ENCODE results near the gene NDUFS2.

The NDUFS2 gene

DNA sequence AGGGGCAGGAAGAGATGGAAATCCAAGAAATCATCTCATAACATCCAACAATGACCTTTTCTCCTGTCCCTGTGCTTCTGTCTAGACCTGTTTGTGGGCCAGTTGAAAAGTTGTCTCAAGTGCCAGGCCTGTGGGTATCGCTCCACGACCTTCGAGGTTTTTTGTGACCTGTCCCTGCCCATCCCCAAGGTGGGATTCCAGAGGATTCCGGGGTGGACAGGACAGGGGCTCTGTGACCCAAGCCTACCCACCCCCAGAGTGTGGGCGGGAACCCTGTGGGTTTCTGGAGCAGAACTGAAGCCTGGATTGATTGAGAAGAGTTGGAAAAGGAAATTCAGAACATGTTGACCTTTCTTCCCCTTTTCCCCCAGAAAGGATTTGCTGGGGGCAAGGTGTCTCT lies 38.4 kb upstream of the NDUFS2 start:
- 94% methylated on average over 5 of the region's 5 CpGs for WGBS
- no peak for DNase-seq
- no peak overlapping the region for H3K27ac ChIP-seq (ENCODE audit: low read length, poor library complexity, severe bottlenecking)

GRCh38 chr1:161164901-161165610 lies 37.1 kb upstream of the NDUFS2 start:
- Histone ChIP-seq H2AK5ac (ENCODE audit: low read length, severe bottlenecking) (no peak overlapping the region), H2BK5ac (ENCODE audit: low read depth, low read length, poor library complexity, severe bottlenecking) (no peak overlapping the region), H3K27ac (ENCODE audit: low read length, poor library complexity, severe bottlenecking) (no peak overlapping the region), H2BK120ac (ENCODE audit: low read depth, low read length) (no peak overlapping the region), H4K91ac (ENCODE audit: low read length) (no peak overlapping the region), H4K8ac (ENCODE audit: low read length) (no peak overlapping the region), H3K27me3 (ENCODE audit: control insufficient read depth in 1 of 2, insufficient read depth in 1 of 2, low read length in 2 of 2) (no peaks in the 10 kb centered on the region), H3K79me1 (replicated peaks; ENCODE audit: low read length, poor library complexity, severe bottlenecking) (peaks cover 45% of the 10 kb centered on the region), H3K4me3 (ENCODE audit: insufficient read depth in 1 of 2, low read depth in 1 of 2, low read length in 2 of 2) (peak overlapping the region in 1 of 2 experiments; percentile 99), H3K14ac (ENCODE audit: low read length in 2 of 2) (no peak overlapping the region), H3K4me2 (ENCODE audit: low read length, poor library complexity, severe bottlenecking) (peak overlapping the region; percentile 78), H3K23ac (ENCODE audit: low read length in 2 of 2) (no peak overlapping the region), H2BK15ac (ENCODE audit: low read depth, poor library complexity, severe bottlenecking) (no peak overlapping the region), H3K9ac (ENCODE audit: low read length) (peak overlapping the region; percentile 97), H3K9me3 (ENCODE audit: control insufficient read depth, low read length) (no peaks in the 10 kb centered on the region), H3K4me1 (ENCODE audit: control insufficient read depth, insufficient read depth, low read depth, low read length) (peaks cover 23% of the 10 kb centered on the region), H3K36me3 (ENCODE audit: control insufficient read depth in 1 of 2, insufficient read depth in 2 of 2, low read depth in 1 of 2, low read length in 2 of 2) (peaks cover 56 to 59% of the 10 kb centered on the region in 2 experiments), H2BK12ac (ENCODE audit: low read length in 2 of 2) (no peak overlapping the region), H3K4ac (ENCODE audit: low read depth in 1 of 2, low read length in 2 of 2) (no peak overlapping the region), H3K18ac (ENCODE audit: low read depth in 1 of 2, low read length in 2 of 2) (no peak overlapping the region), H2AFZ (ENCODE audit: low read depth, low read length) (no peak overlapping the region)
- WGBS, result 97% methylated on average over 9 of the region's 14 CpGs
- no peak for DNase-seq

More for the DNA sequence above, 38.4 kb upstream of the NDUFS2 start:
- peaks cover 44% of the 10 kb centered on the region for H3K79me1 ChIP-seq (replicated peaks; ENCODE audit: low read length, poor library complexity, severe bottlenecking)
- no peak overlapping the region for H4K8ac ChIP-seq (ENCODE audit: low read length)
- H3K14ac ChIP-seq (ENCODE audit: low read length in 2 of 2), result no peak overlapping the region
- peak overlapping the region; percentile 30 for H3K9ac ChIP-seq (ENCODE audit: low read length)
- H4K91ac ChIP-seq (ENCODE audit: low read length), result no peak overlapping the region
- H2AK5ac ChIP-seq (ENCODE audit: low read length, severe bottlenecking), result no peak overlapping the region
- no peaks in the 10 kb centered on the region for H3K9me3 ChIP-seq (ENCODE audit: control insufficient read depth, low read length)
- H2BK120ac ChIP-seq (ENCODE audit: low read depth, low read length), result no peak overlapping the region
- H2BK5ac ChIP-seq (ENCODE audit: low read depth, low read length, poor library complexity, severe bottlenecking), result no peak overlapping the region
- no peak overlapping the region for H2BK12ac ChIP-seq (ENCODE audit: low read length in 2 of 2)
- no peaks in the 10 kb centered on the region for H3K27me3 ChIP-seq (ENCODE audit: control insufficient read depth in 1 of 2, insufficient read depth in 1 of 2, low read length in 2 of 2)
- H2AFZ ChIP-seq (ENCODE audit: low read depth, low read length), result no peak overlapping the region
- H3K4me2 ChIP-seq (ENCODE audit: low read length, poor library complexity, severe bottlenecking), result no peak overlapping the region
- H3K4me1 ChIP-seq (ENCODE audit: control insufficient read depth, insufficient read depth, low read depth, low read length), result peaks cover 29% of the 10 kb centered on the region
- H2BK15ac ChIP-seq (ENCODE audit: low read depth, poor library complexity, severe bottlenecking), result no peak overlapping the region
- no peak overlapping the region for H3K23ac ChIP-seq (ENCODE audit: low read length in 2 of 2)
- H3K4ac ChIP-seq (ENCODE audit: low read depth in 1 of 2, low read length in 2 of 2), result no peak overlapping the region
- no peak overlapping the region for H3K4me3 ChIP-seq (ENCODE audit: insufficient read depth in 1 of 2, low read depth in 1 of 2, low read length in 2 of 2)
- peaks cover 46 to 48% of the 10 kb centered on the region in 2 experiments for H3K36me3 ChIP-seq (ENCODE audit: control insufficient read depth in 1 of 2, insufficient read depth in 2 of 2, low read depth in 1 of 2, low read length in 2 of 2)
- H3K18ac ChIP-seq (ENCODE audit: low read depth in 1 of 2, low read length in 2 of 2), result no peak overlapping the region

GRCh38 chr1:161165742-161166668 lies 36.2 kb upstream of the NDUFS2 start, which contains the start of gene PPOX:
TSS of gene PPOX (plus strand) at chr1:161166426. CDS start at chr1:161166848, 422 bp downstream.
- Histone ChIP-seq H3K27ac (ENCODE audit: low read length, poor library complexity, severe bottlenecking) (peak within 1 kb of the TSS; percentile 64), H2BK5ac (ENCODE audit: low read depth, low read length, poor library complexity, severe bottlenecking) (no peak within 1 kb of the TSS)

More at GRCh38 chr1:161165742-161166668, 36.2 kb upstream of the NDUFS2 start, which contains the start of gene PPOX:
- Histone ChIP-seq H3K23ac (ENCODE audit: low read length in 2 of 2) (no peak within 1 kb of the TSS), H3K79me1 (replicated peaks; ENCODE audit: low read length, poor library complexity, severe bottlenecking) (peaks cover 40% of the 10 kb centered on the region), H3K9me3 (ENCODE audit: control insufficient read depth, low read length) (no peaks in the 10 kb centered on the region), H4K8ac (ENCODE audit: low read length) (peak within 1 kb of the TSS; percentile 66), H3K4me2 (ENCODE audit: low read length, poor library complexity, severe bottlenecking) (peak within 1 kb of the TSS; percentile 78), H3K14ac (ENCODE audit: low read length in 2 of 2) (peak within 1 kb of the TSS in 1 of 2 experiments; percentile 38), H4K91ac (ENCODE audit: low read length) (peak within 1 kb of the TSS; percentile 3), H3K4ac (ENCODE audit: low read depth in 1 of 2, low read length in 2 of 2) (peak within 1 kb of the TSS; percentile 15 to 64), H2AK5ac (ENCODE audit: low read length, severe bottlenecking) (no peak within 1 kb of the TSS), H2BK15ac (ENCODE audit: low read depth, poor library complexity, severe bottlenecking) (peak within 1 kb of the TSS; percentile 54), H3K18ac (ENCODE audit: low read depth in 1 of 2, low read length in 2 of 2) (peak within 1 kb of the TSS; percentile 37 to 54), H3K4me3 (ENCODE audit: insufficient read depth in 1 of 2, low read depth in 1 of 2, low read length in 2 of 2) (peak within 1 kb of the TSS; percentile 78 to 99), H3K9ac (ENCODE audit: low read length) (peak within 1 kb of the TSS; percentile 97), H3K27me3 (ENCODE audit: control insufficient read depth in 1 of 2, insufficient read depth in 1 of 2, low read length in 2 of 2) (no peaks in the 10 kb centered on the region), H2AFZ (ENCODE audit: low read depth, low read length) (peak within 1 kb of the TSS; percentile 75), H2BK120ac (ENCODE audit: low read depth, low read length) (no peak within 1 kb of the TSS), H3K4me1 (ENCODE audit: control insufficient read depth, insufficient read depth, low read depth, low read length) (peaks cover 14% of the 10 kb centered on the region), H2BK12ac (ENCODE audit: low read length in 2 of 2) (peak within 1 kb of the TSS in 1 of 2 experiments; percentile 52), H3K36me3 (ENCODE audit: control insufficient read depth in 1 of 2, insufficient read depth in 2 of 2, low read depth in 1 of 2, low read length in 2 of 2) (peaks cover 59 to 63% of the 10 kb centered on the region in 2 experiments)
- peak; percentile 99 for DNase-seq
- WGBS, result 2% methylated on average over 54 of the region's 54 CpGs
